ENCODE measurements around the gene ISY1.

Gene ISY1

GRCh38 chr3:129085818-129086217 lies 75.0 kb downstream of the ISY1 start:
- no peak for DNase-seq

GRCh38 chr3:129085165-129085715 lies 75.6 kb downstream of the ISY1 start:
- DNase-seq: no peak

GRCh38 chr3:129084501-129084900 lies 76.4 kb downstream of the ISY1 start:
- DNase-seq: no peak

- DNase-seq: no peak
Measured at GRCh38 chr3:129082026-129082425, 78.8 kb downstream of the ISY1 start.

GRCh38 chr3:129081503-129081902 lies 79.4 kb downstream of the ISY1 start:
- DNase-seq: no peak

- no peak for DNase-seq
Measured at GRCh38 chr3:129078510-129078909, 82.4 kb downstream of the ISY1 start.
